ENCODE data around the gene RTN4RL1. TPM values are rescaled to one million over a fixed set of nuclear protein-coding genes. Genes with fewer than 3 reads are reported as not detected.

The RTN4RL1 gene
- total RNA-seq, 4 donors from 2014 or later: 16.4 to 24.8 (median 21.6) TPM

DNA sequence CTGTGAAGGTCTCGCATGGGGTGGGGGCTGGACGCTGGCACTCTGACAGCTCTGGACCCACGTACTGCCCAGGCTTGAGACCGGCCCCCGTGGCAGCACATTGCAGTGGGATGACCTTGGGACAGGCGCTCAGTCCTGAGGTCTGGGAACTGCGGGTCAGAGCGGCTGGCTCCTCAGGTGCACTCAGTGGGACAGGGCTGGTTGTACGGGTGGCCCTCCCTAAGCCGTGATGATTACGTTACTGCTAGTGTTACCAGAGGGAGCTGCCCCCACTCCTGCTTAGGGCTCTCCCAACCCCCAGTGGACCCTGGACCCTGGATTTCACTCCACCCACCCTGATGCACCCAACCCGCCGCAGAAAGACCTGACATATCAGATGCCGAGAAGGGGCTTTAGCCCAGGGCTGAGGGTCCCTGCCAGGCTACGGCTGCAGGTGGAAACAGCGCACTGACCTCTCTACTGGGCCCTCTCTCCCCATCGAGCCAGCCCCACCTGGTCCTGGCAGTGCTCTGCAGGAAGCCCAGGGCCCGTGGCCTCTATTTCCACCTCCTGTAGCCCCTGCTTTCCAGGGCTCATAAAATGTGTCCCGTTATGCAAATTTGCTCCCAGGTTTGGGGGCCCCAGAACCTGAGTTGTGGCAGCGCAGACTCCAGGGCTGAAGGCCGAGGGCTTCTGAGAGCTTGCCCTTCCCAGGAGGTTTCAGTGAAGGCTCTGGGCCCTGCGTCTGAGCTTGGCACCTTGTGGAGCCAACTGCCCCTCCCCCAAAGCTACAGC lies 77.2 kb downstream of the RTN4RL1 start:
- Histone ChIP-seq H3K27me3 (no peaks in the 10 kb centered on the region), H3K4me1 (no peaks in the 10 kb centered on the region), H3K36me3 (no peaks in the 10 kb centered on the region), H3K27ac (no peak overlapping the region), H3K4me3 (no peak overlapping the region), H3K9me3 (no peaks in the 10 kb centered on the region)
- DNase-seq (ENCODE audit: low spot score in 2 of 2): no peak
- WGBS: 97% methylated on average over 6 of the region's 22 CpGs
- no peak for TF ChIP-seq POLR2AphosphoS5 (IDR thresholded peaks at IDR 0.05)

DNA sequence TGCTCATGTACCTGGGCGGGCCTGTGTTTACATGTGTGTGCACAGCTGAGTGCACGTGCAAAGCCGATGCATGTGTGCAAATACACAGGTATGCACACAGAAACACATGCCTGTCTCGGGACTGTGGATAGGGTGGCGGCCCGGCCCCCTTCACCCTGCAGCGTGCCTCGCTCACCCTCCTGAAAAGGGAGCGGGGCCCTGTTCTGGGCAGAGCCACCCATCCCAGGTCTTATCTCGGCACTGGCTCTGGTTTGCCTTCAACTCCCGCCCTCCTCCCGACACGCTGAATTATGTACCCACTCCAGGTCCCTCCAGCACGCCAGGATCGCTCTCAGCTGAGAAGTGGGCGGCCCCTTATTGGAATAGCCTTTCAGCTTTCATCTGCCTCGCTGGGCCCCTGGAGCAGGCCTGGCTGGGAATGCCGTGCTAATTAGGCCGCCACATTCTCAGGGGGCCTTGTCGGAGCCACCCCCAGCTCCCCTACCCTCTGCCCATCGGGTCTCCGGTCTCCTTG lies 77.8 kb downstream of the RTN4RL1 start:
- Histone ChIP-seq H3K27me3 (no peaks in the 10 kb centered on the region), H3K27ac (no peak overlapping the region), H3K9me3 (no peaks in the 10 kb centered on the region), H3K36me3 (no peaks in the 10 kb centered on the region), H3K4me1 (no peaks in the 10 kb centered on the region), H3K4me3 (no peak overlapping the region)
- DNase-seq (ENCODE audit: low spot score in 2 of 2): no peak
- WGBS: 90% methylated on average over 14 of the region's 22 CpGs
- TF ChIP-seq, protein P1, sequence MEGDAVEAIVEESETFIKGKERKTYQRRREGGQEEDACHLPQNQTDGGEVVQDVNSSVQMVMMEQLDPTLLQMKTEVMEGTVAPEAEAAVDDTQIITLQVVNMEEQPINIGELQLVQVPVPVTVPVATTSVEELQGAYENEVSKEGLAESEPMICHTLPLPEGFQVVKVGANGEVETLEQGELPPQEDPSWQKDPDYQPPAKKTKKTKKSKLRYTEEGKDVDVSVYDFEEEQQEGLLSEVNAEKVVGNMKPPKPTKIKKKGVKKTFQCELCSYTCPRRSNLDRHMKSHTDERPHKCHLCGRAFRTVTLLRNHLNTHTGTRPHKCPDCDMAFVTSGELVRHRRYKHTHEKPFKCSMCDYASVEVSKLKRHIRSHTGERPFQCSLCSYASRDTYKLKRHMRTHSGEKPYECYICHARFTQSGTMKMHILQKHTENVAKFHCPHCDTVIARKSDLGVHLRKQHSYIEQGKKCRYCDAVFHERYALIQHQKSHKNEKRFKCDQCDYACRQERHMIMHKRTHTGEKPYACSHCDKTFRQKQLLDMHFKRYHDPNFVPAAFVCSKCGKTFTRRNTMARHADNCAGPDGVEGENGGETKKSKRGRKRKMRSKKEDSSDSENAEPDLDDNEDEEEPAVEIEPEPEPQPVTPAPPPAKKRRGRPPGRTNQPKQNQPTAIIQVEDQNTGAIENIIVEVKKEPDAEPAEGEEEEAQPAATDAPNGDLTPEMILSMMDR (IDR thresholded peaks at IDR 0.05): no peak
- TF ChIP-seq POLR2AphosphoS5 (IDR thresholded peaks at IDR 0.05) (no peak), POLR2A (IDR thresholded peaks at IDR 0.05) (no peak), EP300 (IDR thresholded peaks at IDR 0.05) (no peak)

DNA sequence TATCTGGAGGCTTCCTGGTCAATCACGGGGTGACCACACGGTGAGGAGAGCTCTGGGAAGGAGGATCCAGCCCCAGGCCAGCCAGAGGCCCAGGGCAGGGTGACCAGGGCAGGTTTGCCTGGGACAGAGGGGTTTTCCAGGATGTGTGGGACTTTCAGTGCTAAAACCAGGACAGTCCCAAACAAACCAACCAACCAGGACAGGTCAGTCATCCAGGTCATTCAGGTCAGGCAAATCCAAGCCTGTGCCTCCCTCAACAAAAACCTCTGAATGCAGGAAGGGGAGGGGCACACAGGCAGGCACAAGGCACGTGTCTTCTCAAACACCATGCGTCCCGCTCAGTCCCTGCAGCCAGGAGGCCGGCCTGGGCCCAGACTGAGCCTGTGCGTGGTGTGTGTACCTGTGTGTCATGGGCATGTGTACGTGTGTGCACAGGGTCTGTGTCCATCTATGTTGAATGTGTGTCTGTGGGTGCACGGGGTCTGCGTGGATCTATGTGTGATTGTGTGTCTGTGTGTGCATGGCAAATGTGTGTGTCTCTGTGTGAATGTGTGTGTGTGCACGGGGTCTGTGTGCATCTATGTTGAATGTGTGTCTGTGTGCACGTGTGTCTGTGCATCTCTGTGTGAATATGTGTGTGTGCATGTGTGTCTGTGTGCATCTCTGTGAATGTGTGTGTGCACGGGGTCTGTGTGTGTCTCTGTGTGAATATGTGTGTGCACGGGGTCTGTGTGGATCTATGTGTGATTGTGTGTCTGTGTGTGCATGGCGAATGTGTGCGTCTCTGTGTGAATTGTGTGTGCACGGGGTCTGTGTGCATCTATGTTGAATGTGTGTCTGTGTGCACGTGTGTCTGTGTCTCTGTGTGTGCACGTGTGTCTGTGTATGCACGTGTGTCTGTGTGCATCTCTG lies 78.9 kb downstream of the RTN4RL1 start:
- WGBS: 90% methylated on average over 17 of the region's 20 CpGs

DNA sequence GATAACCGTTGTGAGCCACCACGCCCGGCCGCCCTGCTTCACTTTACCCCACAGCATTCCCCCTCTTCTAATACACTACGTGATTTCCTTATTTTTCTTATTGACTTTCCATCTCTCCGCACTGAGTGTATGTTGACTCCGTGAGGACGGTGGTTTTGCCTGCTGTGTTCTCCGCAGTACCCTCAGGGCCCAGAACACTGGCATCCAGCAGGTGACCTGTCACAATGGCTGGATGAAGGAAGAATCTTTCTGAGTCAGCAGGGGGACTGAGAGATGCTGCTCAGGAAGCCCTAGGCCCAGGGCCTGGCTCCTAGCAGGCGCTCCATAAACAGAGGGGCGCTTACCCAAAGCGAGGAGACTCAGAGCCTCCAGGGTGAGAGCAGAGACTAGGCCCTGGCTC lies 79.5 kb downstream of the RTN4RL1 start:
- Histone ChIP-seq H3K27me3 (no peaks in the 10 kb centered on the region), H3K27ac (no peak overlapping the region), H3K9me3 (no peaks in the 10 kb centered on the region), H3K36me3 (no peaks in the 10 kb centered on the region), H3K4me3 (no peak overlapping the region), H3K4me1 (peaks cover 5% of the 10 kb centered on the region)
- TF ChIP-seq, protein P1 (IDR thresholded peaks at IDR 0.05): no peak
- TF ChIP-seq EP300 (IDR thresholded peaks at IDR 0.05) (no peak), POLR2A (IDR thresholded peaks at IDR 0.05) (no peak), POLR2AphosphoS5 (IDR thresholded peaks at IDR 0.05) (no peak)
- 86% methylated on average over 9 of the region's 12 CpGs for WGBS
- DNase-seq (ENCODE audit: low spot score in 2 of 2): no peak

More for the DNA sequence above, 78.9 kb downstream of the RTN4RL1 start:
- DNase-seq (ENCODE audit: low spot score in 2 of 2): no peak
- TF ChIP-seq POLR2AphosphoS5 (IDR thresholded peaks at IDR 0.05): no peak
- TF ChIP-seq POLR2A (IDR thresholded peaks at IDR 0.05): no peak
- TF ChIP-seq, protein P1 (IDR thresholded peaks at IDR 0.05): no peak
- no peak for TF ChIP-seq EP300 (IDR thresholded peaks at IDR 0.05)
- H3K27me3 ChIP-seq: no peaks in the 10 kb centered on the region
- no peaks in the 10 kb centered on the region for H3K36me3 ChIP-seq
- no peak overlapping the region for H3K4me3 ChIP-seq
- H3K9me3 ChIP-seq: no peaks in the 10 kb centered on the region
- H3K4me1 ChIP-seq: peaks cover 3% of the 10 kb centered on the region
- no peak overlapping the region for H3K27ac ChIP-seq

DNA sequence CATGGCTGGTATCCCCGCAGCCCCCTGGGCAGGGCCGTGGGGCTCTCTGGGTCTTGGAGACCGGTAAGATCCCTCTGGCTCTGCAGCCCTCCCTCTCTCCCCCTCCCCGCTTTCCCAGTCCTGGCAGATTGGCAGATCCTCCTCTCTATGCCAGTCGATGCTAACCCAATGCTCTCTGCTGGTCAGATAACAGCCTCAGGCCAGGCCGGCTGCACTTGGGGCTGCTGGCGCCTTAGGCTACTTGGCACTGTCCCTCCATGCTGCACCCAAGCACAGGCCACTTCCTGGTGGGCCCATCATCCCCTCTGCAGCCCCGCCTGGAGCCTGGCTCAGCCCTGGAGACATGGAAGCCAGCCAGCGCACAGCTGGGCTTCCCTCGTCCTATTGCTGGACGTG lies 81.7 kb downstream of the RTN4RL1 start:
- H3K27ac ChIP-seq: no peak overlapping the region
- DNase-seq (ENCODE audit: low spot score in 2 of 2): no peak
- 77% methylated on average over 5 of the region's 11 CpGs for WGBS

More for the DNA sequence above, 81.7 kb downstream of the RTN4RL1 start:
- no peak overlapping the region for H3K4me3 ChIP-seq
- no peaks in the 10 kb centered on the region for H3K27me3 ChIP-seq
- no peaks in the 10 kb centered on the region for H3K9me3 ChIP-seq
- TF ChIP-seq EP300 (IDR thresholded peaks at IDR 0.05) (no peak), POLR2A (IDR thresholded peaks at IDR 0.05) (no peak), POLR2AphosphoS5 (IDR thresholded peaks at IDR 0.05) (no peak)
- TF ChIP-seq, protein P1 (IDR thresholded peaks at IDR 0.05): no peak
- H3K36me3 ChIP-seq: no peaks in the 10 kb centered on the region
- peaks cover 5% of the 10 kb centered on the region for H3K4me1 ChIP-seq

Measured in suprapubic skin (tissue), 4 donors.